Measurements from ENCODE around the gene BOC.

The BOC gene

DNA sequence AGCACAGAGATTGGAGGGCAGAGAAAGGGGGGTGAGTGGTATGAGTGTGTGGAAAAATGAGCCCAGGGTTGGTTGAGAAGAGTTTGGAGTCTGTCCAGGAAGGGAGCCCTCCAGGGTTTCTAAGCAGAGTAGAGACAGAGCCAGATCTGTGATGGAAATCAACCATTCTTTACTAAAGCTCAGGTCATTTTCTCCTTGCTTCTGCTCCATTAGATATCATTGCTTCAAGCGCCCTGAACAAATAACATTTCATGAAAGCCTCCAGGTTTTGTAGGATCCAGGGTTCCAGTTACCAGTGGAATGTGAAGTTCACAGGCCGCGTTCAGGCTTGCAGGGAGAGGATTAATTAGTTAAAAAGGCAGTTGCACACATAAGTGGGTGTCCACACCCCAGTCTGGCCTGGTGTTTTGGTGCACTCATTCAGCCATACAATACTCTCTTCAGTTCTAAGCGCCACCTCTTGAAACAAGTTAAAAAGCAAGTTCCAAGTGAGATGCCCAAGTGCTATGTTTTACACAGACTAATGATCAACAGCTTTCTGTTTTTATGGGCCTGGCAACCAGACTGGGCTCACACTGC lies 16.4 kb upstream of the BOC start:
- DNase-seq: no peak

DNA sequence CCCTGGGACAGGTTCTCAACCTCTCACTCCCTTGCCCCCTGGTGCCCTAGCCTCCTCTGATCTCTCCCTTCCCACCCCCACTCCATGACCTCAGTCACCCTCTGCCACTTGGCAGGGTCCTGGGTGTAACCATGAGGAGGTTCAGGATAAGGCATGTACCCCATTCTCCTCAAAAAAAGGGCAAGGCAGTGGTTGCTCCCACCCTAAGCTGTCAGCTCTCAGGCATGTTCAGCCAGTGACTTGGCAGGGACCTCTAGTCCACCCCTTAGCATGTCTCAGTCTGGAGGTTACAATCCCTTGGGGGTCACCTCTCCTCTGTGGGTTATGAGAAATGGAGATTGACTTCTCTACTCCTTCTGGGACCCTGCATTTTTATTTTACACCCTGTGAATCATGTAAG lies 11.0 kb upstream of the BOC start:
- no peak for DNase-seq

DNA sequence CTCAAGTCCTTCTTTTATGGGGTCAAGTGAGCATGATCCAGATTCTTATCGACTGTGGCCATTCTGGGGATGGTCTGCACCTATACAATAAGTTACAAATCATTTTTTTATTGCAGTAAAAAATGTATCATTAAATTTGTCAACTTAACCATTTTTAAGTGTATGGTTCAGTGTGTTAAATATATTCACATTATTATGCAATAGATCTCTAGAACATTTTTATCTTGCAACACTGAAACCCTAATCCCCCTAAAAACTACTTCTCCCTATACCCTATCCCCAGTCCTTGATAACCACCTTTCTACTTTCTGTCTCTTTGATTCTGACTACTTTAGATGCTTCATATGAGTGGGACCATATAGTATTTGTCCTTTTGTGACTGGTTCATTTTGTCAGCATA lies 10.4 kb upstream of the BOC start:
- no peak for DNase-seq

DNA sequence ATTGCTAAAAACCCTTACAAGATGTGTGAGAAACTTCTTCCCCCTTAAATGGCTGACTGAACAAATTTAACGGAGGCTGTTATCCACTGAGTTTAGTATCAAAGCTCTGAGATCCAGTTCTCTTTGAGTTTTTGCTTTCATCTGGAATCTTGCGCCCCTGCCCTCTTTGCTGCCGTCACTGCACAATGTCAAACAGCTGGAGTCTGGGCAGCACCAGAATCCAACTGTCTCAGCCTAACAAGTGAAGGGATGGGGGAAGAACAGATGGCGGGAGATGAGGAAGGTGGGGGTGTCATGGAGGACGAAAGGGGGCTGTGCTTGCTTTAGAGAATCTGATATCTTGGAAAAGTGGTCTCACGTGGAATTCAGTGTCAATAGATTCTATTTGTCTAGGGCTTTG lies 7.0 kb upstream of the BOC start:
- no peak for DNase-seq

DNA sequence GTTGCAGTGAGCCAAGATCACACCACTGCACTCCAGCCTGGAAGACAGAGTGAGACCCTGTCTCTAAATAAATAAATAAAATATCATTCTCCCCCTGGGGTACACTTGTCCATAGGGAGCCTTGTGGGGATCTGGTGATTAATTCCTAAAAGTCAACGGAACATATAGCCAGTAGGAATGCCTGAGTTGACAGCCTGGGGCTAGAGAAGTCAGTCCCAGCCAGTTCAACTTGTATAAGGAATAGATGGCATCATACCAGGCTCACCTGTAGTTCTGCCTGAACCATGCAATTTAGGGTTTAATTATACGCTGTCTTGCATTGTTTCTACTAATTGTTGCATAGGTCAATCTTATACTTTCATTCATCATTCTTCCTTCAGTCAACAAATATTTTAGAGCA lies 5.9 kb upstream of the BOC start:
- DNase-seq: no peak

DNA sequence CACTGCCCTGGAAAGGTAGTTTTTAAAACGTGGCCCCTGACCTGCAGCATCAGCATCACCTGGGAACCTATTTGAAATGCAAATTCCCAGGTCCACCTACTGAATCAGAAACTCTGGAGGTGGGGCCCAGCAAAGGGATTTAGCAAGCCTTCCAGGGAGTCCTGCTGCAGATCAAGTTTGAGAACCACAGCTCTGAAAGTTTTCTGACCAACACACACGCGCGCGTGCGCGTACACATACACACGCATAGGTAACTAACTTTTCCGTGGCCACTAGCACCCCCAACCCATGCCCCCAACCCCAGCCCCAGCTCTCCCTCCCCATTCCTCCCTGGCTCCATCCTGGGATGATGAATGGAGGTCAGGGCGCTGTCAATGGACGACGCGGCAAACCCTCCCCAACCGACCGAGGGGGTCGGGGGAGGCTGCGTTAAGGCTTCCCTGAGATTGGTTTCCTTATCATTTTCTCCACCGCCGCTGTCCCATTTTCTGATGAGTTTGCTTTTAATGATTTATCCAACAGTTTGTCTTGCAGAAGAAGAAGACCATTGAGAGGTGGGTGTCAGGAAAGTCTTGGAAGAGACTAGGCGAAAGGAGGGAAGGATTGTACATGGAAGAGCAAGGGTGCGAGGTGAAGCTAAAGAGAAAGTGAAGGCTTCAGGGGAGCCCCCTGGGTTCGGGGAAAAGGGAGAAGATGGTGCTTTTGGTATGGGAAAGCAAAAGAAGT lies 590 bp upstream of the BOC start:
- no peak for DNase-seq

DNA sequence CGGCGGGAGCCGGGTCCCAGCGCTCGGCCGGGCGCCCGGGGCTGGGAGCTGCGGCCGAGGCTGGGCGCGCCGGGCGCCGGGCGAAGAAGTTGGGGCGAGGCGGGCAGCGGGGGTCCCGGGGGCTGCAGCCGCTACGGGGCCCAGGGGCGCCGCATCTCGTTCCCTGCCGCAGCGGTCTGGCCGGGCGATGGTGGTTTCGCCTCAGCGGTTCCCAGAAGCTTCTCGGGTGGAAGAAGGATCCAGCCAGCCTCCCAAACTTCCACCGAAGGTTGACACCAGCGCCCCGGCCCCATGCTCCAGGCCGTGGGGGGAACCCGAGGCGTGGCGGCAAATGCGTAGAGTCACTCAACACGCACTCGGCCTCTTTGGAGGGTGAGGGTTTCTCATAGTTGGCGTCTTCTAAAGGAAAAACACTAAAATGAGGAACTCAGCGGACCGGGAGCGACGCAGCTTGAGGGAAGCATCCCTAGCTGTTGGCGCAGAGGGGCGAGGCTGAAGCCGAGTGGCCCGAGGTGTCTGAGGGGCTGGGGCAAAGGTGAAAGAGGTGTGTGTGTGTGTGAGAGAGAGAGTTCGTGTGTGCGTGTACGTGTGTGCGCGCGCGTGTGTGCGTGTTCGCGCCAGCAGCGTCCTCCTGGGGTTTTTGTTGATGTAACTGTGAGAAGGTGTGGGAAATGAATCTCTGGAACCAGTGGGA lies 940 bp downstream of the BOC start:
- DNase-seq: peak; percentile 61

DNA sequence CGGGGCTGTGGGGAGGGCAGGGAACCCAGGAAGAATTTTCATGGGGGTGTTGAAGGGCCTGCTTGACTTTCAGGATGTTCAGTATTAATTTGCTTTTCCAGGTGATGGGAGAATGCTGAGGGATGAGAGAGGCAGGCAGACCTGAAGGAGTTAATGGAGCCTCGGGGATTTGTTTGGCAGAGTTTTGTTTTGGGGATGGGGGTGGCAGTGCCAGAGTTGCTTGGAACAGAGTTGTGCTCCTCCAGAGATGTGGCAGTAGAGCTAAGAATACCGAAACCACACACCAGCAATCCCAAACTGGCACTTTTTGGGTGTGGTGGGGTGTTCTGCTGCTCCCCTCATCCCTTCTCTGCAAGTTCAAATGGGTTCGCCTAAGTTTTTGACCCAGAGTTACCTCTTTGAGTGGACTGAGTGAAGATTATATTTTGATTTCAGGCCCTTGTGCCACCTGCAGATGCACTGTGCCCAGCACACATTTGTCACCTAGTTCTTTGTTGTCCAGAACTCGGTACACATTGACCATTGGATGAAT lies 1.6 kb downstream of the BOC start:
- DNase-seq: no peak

DNA sequence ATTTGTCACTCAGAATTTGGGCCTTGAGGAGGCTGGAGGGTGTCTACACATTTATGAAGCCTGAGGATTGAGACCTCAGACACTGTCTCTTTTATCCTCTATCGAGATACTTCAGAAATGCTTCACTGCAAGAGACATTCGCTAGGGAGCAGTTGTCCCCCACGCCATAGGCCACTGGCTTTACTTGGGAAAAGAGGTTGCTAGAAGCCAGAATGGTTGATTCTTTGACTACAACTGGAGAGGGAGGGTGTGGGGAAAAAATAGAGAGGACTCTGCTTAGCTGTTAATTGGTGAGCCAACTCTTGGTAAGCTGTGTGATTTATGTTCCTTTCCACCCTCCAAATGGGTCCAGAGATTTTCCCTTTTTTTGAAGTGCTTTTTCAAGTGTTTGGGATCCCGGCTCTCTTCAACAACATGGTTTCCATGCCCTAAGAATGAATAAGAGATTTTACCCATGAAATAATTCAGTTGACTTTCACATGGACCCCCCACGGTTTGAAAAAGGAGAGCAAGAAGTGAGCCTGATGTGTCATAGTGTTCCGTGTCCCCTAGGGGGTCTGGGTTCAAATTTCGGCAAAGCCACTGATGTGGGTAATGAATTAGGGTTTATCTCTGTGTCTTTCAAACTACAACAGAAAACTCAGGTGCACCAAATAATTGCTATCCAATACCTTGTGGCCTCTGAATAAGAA lies 2.7 kb downstream of the BOC start:
- no peak for DNase-seq

DNA sequence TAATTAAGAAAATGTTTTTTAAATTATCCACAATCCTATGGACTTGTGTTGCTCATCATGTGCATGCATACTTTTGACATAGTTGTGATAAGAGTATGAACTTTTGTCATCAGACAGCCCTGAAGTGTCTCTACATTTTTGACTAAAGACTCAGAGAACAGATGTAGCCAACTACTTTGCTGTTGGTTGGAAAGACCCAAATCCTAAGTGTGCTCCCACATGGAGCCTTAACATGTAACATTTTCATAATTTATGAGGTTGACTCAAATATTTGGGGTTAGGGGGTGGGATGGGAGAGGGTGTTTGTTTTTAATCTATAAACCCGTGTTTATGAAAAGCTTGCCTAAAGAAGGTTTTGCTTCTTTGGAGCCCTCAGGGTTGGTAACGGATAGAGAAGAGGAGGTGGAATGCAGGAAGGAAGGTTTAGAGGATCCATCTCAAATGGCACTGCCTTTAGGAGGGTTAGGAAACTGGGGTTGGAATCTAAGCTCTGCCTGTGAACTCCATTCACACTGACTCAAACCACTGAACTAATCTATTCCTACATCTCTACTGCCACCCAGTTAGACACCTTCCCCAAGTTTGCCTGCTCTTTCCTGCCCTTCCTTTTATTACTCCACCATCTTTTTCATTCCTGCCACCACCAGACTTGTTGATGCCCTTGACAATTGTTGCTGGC lies 3.7 kb downstream of the BOC start:
- DNase-seq: no peak

DNA sequence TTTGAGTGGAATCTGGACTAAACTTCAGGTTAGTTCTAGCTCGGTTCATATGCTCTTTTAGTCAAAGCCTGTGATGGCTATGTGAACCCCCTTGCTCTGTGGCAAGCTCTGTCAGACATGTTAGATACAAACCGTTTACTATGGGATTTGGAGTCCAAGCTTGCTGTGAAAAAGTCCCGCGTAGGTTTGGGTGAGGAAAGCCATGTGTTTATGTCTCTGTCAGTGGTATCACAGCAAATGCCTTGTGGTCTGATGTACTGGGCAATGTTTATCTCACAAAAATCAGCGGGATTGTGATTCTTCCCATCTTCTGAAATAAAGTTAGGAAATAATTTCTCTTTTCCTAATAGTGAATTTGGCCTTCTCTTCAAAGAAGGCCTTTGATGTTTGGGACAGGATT lies 5.0 kb downstream of the BOC start:
- no peak for DNase-seq

DNA sequence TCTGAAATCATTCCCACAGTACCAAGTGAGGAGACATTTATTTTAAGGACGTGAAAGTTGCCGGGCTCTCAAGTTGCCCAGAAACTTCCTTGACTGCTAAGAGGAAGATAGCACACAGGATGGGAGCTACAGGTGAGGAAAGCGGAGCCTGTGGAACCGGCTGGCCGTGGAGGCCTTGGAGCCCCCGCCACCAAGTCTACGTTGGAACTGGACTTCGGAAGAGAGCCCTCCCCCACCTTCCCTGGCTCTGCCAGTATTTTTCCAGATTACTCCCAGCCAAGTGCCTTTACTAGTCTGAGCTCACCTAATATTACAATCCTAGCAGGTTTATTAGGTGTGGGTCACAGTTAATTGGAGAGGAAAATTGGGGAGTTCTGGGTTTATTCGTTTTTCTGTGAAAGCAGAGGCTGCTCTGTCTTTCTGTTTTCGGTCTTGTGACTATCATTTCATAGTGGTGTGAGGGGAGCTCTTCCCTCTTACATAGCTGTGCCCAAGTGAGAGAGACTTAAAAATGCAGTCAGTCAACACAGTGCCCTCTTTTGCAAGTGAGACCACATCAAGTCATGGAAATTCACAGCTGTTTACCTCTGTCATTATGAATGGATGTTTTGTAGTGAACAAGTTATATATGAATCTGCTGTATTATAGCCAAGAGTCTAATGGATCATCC lies 6.8 kb downstream of the BOC start:
- no peak for DNase-seq

DNA sequence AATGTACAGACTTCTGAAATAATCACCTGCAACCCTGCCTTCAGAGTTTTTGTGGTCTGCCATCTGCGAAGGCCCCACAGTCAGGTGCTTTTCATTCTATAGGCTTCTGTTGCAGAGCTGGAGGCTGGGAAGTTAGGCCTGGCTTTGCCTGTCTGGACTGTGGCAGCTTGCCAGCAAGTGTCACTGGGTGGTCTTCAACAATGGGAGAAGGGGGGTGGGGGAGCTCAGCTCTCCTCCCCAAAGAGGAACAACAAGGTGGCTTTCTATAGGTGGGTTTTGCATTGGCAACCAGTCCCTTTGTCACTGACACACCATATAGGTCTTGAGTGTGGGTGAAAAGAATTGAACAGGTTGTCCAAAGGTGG lies 7.3 kb downstream of the BOC start:
- DNase-seq: no peak

DNA sequence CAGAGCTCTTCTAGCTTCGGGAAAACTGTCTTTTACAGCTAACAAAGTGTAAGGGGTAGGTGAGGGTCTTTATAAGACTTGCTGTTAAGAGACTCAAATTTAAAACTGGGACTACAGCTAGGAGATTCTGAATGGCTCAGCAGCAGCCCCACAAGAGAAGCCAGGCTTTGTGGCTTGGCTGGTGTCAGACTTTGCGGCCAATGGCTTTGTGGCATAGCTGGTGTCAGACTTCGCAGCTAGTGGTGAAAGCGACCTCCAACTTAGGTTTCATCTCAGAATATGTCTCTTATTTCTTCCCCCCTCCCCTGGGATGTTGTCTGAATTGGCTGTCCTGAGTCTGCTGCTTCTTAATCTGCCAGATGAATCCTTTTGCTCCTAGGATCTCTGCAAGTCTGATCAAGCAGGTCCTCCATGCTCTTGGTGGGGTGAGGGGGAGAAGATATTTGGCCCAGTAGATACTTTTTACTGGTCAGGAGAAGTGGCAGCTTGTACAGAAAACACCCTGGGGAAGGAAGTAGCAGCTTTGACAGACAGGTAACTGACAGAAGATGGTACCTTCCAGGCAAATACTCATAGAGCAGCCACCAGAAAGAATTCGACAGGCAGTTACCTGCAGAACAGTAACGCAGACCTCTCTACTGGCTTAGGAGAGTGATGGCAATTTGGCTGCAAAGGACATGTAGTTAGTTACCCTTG lies 8.4 kb downstream of the BOC start:
- no peak for DNase-seq

DNA sequence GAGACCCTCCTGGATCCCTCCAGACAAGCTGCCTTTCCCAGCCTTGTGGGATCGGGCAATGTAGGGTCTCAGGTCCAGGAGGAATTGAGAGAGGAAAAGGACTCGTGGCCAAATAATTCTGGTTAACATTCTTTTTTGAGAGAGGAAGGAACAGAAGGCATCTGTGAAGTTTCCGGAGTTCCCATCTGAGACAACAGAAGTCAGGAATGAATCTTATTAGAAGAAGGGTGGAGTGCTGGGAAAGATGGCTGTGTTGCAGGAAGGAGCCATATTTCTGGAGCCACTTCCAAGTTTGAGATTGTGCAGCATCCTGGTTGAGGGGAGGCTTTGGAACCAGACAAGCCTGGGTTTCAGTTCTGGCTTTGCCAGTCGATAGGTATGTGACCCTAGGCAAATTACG lies 9.4 kb downstream of the BOC start:
- no peak for DNase-seq

DNA sequence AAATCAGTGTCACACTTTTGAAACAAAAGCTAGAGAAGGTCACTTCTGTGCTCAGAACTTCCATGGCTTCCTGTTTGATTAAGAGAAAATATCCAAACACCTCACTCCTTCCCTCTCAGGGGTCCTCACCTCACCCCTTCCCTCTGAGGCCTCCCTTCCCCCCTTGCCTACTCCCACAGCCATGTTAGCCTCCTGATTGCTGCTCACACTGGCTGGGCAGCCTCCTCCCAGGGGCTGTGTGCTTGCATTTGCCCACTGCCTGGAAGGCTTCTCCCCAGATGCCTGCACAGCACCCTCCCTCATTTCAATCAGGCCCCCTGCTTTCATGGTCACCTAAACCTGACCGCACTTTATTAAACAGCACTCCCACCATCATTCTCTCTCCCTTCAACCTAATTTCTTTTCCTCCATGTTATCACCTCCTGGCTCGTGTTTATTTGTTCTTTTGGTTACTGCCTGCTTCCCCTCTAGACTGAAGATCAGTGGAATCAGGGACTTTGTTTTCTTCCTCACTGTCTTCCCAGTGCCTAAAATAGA lies 10.4 kb downstream of the BOC start:
- DNase-seq: no peak

DNA sequence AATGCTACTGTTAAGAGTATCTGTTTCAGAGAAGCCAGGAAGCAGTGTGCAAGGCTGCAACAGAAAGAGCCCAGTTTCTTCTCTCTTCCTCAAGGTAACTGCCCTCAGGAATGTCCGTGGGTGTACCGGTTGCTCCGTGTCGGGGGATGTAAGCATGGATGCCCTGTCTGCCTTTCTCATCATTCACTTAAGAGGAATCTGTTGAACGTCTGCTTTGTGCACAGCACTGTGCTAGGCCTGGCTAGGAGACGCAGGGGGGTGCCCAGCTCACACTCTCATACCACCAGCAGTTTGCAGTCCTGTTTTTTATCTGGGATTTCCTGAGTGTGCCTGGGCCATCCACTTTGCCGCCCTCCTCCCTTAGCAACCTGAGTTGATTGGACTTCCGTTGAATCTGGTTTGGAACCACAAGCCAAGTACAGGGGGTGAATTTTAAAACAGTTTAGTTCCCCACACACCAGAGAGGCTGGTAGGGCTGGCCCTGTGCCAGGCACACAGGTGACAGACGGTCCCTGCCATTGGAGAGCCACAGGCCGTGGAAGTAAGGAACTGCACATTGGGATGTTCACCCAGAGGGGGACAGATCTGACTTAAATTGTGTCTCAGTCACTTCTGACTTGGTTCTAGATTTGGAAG lies 11.2 kb downstream of the BOC start:
- DNase-seq: no peak

DNA sequence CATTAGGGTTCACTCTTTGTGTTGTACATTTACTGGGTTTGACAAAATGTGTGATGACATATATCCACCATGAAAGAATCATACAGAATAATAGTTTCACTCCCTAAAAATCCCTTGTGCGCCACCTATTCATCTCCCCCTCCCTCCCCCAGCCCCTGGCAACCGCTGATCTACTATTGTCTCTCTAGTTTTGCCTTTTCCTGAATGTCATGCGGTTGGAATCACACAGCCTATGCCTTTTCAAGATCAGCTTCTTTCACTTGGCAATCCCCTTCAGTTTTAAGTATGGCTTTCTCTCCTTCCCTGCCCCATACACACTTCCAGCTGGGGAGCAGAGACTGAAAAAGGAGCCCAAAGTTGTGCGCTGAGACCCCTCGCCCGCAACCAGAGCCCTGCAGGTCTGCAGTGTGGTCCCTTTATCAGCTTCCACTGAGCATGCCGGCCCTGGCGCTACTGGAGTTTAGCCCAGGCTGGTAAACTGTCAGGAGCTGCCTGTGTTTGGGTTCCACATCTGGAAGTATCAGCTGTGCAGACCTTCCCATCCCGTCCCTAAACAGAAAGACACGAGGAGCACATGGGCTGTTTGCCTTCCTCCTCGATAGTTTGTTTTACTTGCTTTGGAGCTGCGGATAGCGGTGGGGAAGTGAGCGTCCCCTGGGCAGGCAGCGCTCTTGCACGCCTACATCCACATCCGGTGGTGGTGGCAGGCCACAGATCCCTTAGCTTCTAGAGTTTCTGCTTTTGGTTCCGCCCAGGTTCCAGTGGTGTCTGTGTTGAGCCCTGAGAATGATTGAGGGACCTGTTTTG lies 12.3 kb downstream of the BOC start:
- DNase-seq: peak; percentile 68

DNA sequence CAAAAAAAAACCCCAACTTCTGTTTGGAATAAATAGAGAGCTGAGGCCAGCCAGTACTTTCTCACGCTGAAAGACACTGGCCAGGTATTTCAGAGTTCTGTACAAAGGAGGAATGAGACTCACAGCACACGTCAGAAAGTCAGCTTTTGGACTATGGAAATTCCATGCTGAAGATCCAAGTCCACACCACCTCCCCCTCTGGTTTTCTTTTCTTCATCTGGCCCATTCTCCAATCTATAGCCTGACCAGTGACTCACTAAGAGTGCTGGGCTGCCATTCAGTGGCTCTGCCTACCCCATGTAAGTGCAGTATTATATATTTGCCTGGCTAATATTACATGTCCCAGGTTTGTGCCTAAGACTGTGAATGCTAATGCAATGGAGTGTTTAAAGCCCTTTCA lies 13.9 kb downstream of the BOC start:
- no peak for DNase-seq

DNA sequence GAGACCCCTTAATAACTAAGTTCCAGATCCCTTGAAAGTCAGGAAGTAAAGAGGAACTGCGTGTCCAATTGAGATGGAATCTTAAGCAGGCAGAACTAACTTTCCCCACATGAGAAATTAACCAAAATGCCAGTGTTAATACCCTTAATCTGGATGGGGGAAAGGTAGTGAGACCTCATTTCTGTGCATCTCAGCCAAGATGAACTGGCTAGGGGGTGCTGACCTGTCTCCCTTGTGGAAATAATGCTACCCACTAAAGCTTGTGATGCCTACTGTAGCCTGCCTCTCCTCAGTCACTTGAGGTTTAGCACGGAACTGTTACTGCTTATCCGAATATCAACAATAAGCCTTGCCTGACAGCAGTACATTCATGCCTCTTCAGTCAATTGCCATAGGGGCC lies 15.1 kb downstream of the BOC start:
- no peak for DNase-seq

Data from activated CD8-positive, alpha-beta memory T cell treated with anti-CD3 and anti-CD28 coated beads, Interleukin-2, amount 50 U/mL, for 48 hours (primary cell).